Liver (tissue), 9 donors: ENCODE results near the gene FILIP1. TPM values are rescaled to one million over a fixed set of nuclear protein-coding genes. Genes with fewer than 3 reads are reported as not detected.

Source experiments
- DNase-seq: peaks from one replicate; pipeline ENCODE4 v3.0.0-alpha.2; 2017; ENCODE audit warnings: low spot score
- H3K27ac ChIP-seq, 2 donors: one replicate each; pipeline ENCODE4 v1.7.0; 2013; ENCODE audit warnings: inconsistent platforms in 2 of 2, low read length in 2 of 2, control low read depth in 1 of 2, low read depth in 1 of 2, mild to moderate bottlenecking in 1 of 2
- H3K27me3 ChIP-seq, 4 donors: one replicate each; pipeline versions ENCODE4 v1.6.1 to v1.7.0; 2013; ENCODE audit warnings: low read length in 3 of 4, inconsistent platforms in 1 of 4, mild to moderate bottlenecking in 1 of 4, moderate library complexity in 1 of 4; ENCODE audit not compliant: control insufficient read depth in 4 of 4, insufficient read depth in 4 of 4
- H3K36me3 ChIP-seq, 4 donors: one replicate each; pipeline versions ENCODE4 v1.6.1 to v1.7.0; 2013; ENCODE audit warnings: low read length in 3 of 4, mild to moderate bottlenecking in 3 of 4, low read depth in 1 of 4, moderate library complexity in 1 of 4; ENCODE audit not compliant: control insufficient read depth in 4 of 4, insufficient read depth in 3 of 4
- H3K4me1 ChIP-seq, 4 donors: one replicate each; pipeline versions ENCODE4 v1.6.1 to v1.7.0; 2013; ENCODE audit warnings: low read length in 3 of 4, mild to moderate bottlenecking in 3 of 4, moderate library complexity in 1 of 4; ENCODE audit not compliant: control insufficient read depth in 4 of 4, insufficient read depth in 4 of 4
- H3K4me3 ChIP-seq, 3 donors: one replicate each; pipeline versions ENCODE4 v1.6.1 to v1.7.0; 2013; ENCODE audit warnings: low read length in 3 of 3, control low read depth in 1 of 3, low read depth in 1 of 3, mild to moderate bottlenecking in 1 of 3
- H3K9ac ChIP-seq, 2 donors: one replicate each; pipeline ENCODE4 v1.7.0; 2013; ENCODE audit warnings: low read length in 2 of 2, mild to moderate bottlenecking in 2 of 2, moderate library complexity in 2 of 2, control low read depth in 1 of 2, low read depth in 1 of 2
- H3K9me3 ChIP-seq, 4 donors: one replicate each; pipeline versions ENCODE4 v1.6.1 to v1.7.0; 2013; ENCODE audit warnings: low read length in 3 of 4; ENCODE audit not compliant: control insufficient read depth in 4 of 4
- ATF3 ChIP-seq: IDR thresholded peaks from 2 replicates; pipeline ENCODE4 v1.6.1; 2016; ENCODE audit warnings: antibody characterized with exemption
- CTCF ChIP-seq: fragments of 150-350 bp; IDR thresholded peaks from 2 replicates; pipeline ENCODE4 v1.5.1; 2017; ENCODE audit warnings: improper control_type of control experiment, low read depth, low read length; ENCODE audit not compliant: missing input control
- EGR1 ChIP-seq, 2 donors: IDR thresholded peaks; 2 replicates each; pipeline ENCODE4 v1.6.1; 2016 to 2018; ENCODE audit warnings: antibody characterized with exemption in 2 of 2, low read depth in 2 of 2
- FOXA1 ChIP-seq: IDR thresholded peaks from 2 replicates; pipeline ENCODE4 v1.6.1; 2016; ENCODE audit warnings: antibody characterized with exemption
- FOXA2 ChIP-seq: IDR thresholded peaks from 2 replicates; pipeline ENCODE4 v1.6.1; 2016; ENCODE audit warnings: antibody characterized with exemption
- HNF4A ChIP-seq, 2 donors: conservative IDR thresholded peaks; 2 replicates each; pipeline ENCODE4 v1.6.1; 2016; ENCODE audit warnings: antibody characterized with exemption in 2 of 2, mild to moderate bottlenecking in 2 of 2
- JUND ChIP-seq, 2 donors: IDR thresholded peaks; 2 replicates each; pipeline ENCODE4 v1.6.1; 2016; ENCODE audit warnings: antibody characterized with exemption in 2 of 2
- MAX ChIP-seq: IDR thresholded peaks from 2 replicates; pipeline ENCODE4 v1.6.1; 2016; ENCODE audit warnings: antibody characterized with exemption
- NR2F2 ChIP-seq: IDR thresholded peaks from 2 replicates; pipeline ENCODE4 v1.6.1; 2016; ENCODE audit warnings: antibody characterized with exemption
- RAD21 ChIP-seq, 2 donors: IDR thresholded peaks; 2 replicates each; pipeline ENCODE4 v1.6.1; 2016; ENCODE audit warnings: antibody characterized with exemption in 2 of 2, mild to moderate bottlenecking in 2 of 2
- REST ChIP-seq: IDR thresholded peaks from 2 replicates; pipeline ENCODE4 v1.6.1; 2016; ENCODE audit warnings: antibody characterized with exemption, mild to moderate bottlenecking
- RXRA ChIP-seq, 2 donors: IDR thresholded peaks; 2 replicates each; pipeline ENCODE4 v1.6.1; 2017 to 2018; ENCODE audit warnings: antibody characterized with exemption in 2 of 2, mild to moderate bottlenecking in 1 of 2
- YY1 ChIP-seq: IDR thresholded peaks from 2 replicates; pipeline ENCODE4 v1.6.1; 2016; ENCODE audit warnings: antibody characterized with exemption, mild to moderate bottlenecking
- ZBTB33 ChIP-seq: IDR thresholded peaks from 2 replicates; pipeline ENCODE4 v1.6.1; 2016; ENCODE audit warnings: antibody characterized with exemption
- WGBS: extraction: QIAGEN DNeasy Blood & Tissue Kit; methylation state at CpG from one replicate; pipeline ENCODE4 v1.1.7; 2013; 5-methylcytosine and 5-hydroxymethylcytosine counted together
- polyA plus RNA-seq, 2 donors: library from polyadenylated mRNA; stranded (reverse) in 1 of 2; unstranded in 1 of 2; fragments of 200-250 nt in 1 of 2; fragments of >200 nt in 1 of 2; fragmentation: Nextera tagmentation in 1 of 2; extraction: Ambion mirVana in 1 of 2; gene quantifications; one replicate each; pipeline versions ENCODE4 v1.2.1 to v1.2.3, GENCODE V29; 2013 to 2015
- total RNA-seq, 2 donors: library from RNA; depleted of rRNA; stranded (reverse); fragments of >200 nt; gene quantifications; one replicate each; pipeline ENCODE4 v1.2.3, GENCODE V29; 2014
- donor health status: healthy.
- donor health status: healthy.
- donor health status: healthy.
- donor health status: healthy.
- donor health status: healthy.

Gene FILIP1
- total and polyA plus RNA-seq, 4 donors, result 0.70 to 2.8 (median 1.1) TPM

GRCh38 chr6:75466636-75467035 is 27.0 kb downstream of the FILIP1 start:
- Histone ChIP-seq H3K9me3 (peaks cover 0 to 5% (median 0%) of the 10 kb centered on the region in 4 donors), H3K9ac (no peak overlapping the region), H3K36me3 (no peaks in the 10 kb centered on the region), H3K27me3 (no peaks in the 10 kb centered on the region), H3K27ac (no peak overlapping the region), H3K4me1 (no peaks in the 10 kb centered on the region), H3K4me3 (no peak overlapping the region)
- no peak for DNase-seq
- 94% methylated on average over 1 of the region's 1 CpG for WGBS
- TF ChIP-seq FOXA1, result no peak
- no peak for TF ChIP-seq FOXA2

GRCh38 chr6:75463908-75464307 is 29.7 kb downstream of the FILIP1 start:
- TF ChIP-seq MAX, result no peak
- no peak for TF ChIP-seq REST
- TF ChIP-seq HNF4A (conservative IDR thresholded peaks at IDR 0.05), result no peak
- Histone ChIP-seq H3K4me1 (no peaks in the 10 kb centered on the region), H3K36me3 (no peaks in the 10 kb centered on the region), H3K4me3 (no peak overlapping the region), H3K27me3 (no peaks in the 10 kb centered on the region), H3K27ac (no peak overlapping the region), H3K9me3 (peaks cover 0 to 5% (median 0%) of the 10 kb centered on the region in 4 donors), H3K9ac (no peak overlapping the region)
- DNase-seq, result no peak
- WGBS, result 79% methylated on average over 1 of the region's 1 CpG

GRCh38 chr6:75463061-75463460 is 30.5 kb downstream of the FILIP1 start:
- no peaks in the 10 kb centered on the region for H3K4me1 ChIP-seq
- no peak overlapping the region for H3K9ac ChIP-seq
- H3K27me3 ChIP-seq, result no peaks in the 10 kb centered on the region
- H3K9me3 ChIP-seq, result peaks cover 0 to 5% (median 0%) of the 10 kb centered on the region in 4 donors
- no peak for DNase-seq
- 94% methylated on average over 5 of the region's 5 CpGs for WGBS
- no peak overlapping the region for H3K4me3 ChIP-seq
- H3K27ac ChIP-seq, result peak overlapping the region in 1 of 2 donors; percentile 31
- H3K36me3 ChIP-seq, result no peaks in the 10 kb centered on the region
- TF ChIP-seq FOXA1 (no peak), RXRA (IDR thresholded peaks at IDR 0.05) (no peak), REST (no peak), YY1 (no peak), ATF3 (no peak), CTCF (no peak), ZBTB33 (no peak), NR2F2 (no peak), RAD21 (IDR thresholded peaks at IDR 0.05) (no peak), EGR1 (IDR thresholded peaks at IDR 0.05; ENCODE audit: low read depth in 2 of 2) (no peak), JUND (IDR thresholded peaks at IDR 0.05) (no peak), FOXA2 (no peak), MAX (no peak)
